PFSK-1 (cell line): ENCODE results near the gene DDX3Y.
A peak's percentile ranks its signal among the peaks of the same experiment; 100 is the strongest.

ENCODE experiments used
- FOXP2 ChIP-seq: optimal IDR thresholded peaks from 2 replicates; pipeline ENCODE3; 2011; ENCODE audit warnings: borderline replicate concordance, control low read depth, inconsistent platforms; ENCODE audit not compliant: insufficient read depth; ENCODE audit errors: extremely low read length, extremely low read depth
- POLR2AphosphoS5 ChIP-seq: IDR thresholded peaks from 2 replicates; pipeline ENCODE4 v1.6.1; 2012; ENCODE audit warnings: low read depth, mild to moderate bottlenecking, control low read depth, low read length, moderate library complexity
- TAF1 ChIP-seq: IDR thresholded peaks from 2 replicates; pipeline ENCODE4 v1.6.1; 2012; ENCODE audit warnings: low read length, control low read depth, borderline replicate concordance; ENCODE audit not compliant: insufficient read depth

DNA sequence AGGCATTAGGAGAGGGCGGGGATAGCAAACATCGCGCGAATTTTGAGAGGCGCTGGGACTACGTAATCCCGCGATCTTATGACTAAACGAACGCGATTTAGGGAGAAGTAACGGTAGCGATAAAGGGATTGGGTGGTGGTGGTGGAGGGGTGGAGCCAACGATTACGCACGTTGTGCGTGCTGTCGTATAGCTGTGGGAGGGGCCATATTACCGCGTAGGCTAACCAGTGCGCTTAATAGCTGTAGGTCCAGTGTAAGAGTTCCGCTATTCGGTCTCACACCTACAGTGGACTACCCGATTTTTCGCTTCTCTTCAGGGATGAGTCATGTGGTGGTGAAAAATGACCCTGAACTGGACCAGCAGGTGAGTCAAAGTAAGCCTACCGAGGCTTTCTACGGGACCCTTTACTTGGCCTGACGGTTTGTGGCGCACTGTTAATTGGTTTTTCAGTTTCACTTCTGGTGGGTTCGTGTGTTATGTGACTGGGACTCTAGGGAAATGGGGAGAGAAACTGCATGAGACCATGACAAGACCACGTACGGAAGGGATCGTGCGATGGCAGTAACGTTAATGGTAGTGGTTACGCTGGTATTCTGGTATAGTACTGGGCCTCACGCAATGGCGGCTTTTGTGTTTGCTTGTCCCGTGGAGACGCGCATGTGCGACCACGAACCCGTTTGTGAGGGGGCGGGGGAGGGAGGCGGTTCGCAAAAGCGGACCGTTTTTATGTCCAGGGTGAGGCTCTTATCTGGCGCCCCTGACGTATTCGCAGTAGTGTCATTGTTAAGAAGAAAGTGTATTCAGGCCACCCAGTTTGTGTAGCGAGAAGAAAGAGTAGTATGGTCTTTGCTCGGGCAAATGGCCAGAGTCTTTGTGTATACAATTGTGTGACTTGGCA is at the start of gene DDX3Y:
- TF ChIP-seq POLR2AphosphoS5 (peak; percentile 86), FOXP2 (no peak), TAF1 (peak; percentile 45; the same call in 1 of the 2 replicates)
